K562 (cell line): Measurements from ENCODE around the gene ADAM8. TPM values are rescaled to one million over a fixed set of nuclear protein-coding genes. Genes with fewer than 3 reads are reported as not detected.
A peak's percentile ranks its signal among the peaks of the same experiment; 100 is the strongest.

ENCODE experiments used
- ATAC-seq: fragments of 200-7000 bp; cut with Tn5 transposase; 3 replicates; pipeline ENCODE4 v1.9.1; 2020; ENCODE audit warnings: moderate library complexity
- BruUV-seq: library from RNA; stranded (reverse); fragments of 400-500 nt; replicated peaks from 2 replicates; lab custom pipeline; 2021; lab: Mats Ljungman, UMichigan
- CTCF ChIA-PET: fragments of 300-600 bp; formaldehyde crosslinking; extraction: SDS; loops from one replicate; lab custom pipeline; 2021; ENCODE audit warnings: low intra/inter-chr PET ratio; lab: Yijun Ruan, JAX
- POLR2A ChIA-PET: fragments of 300-600, 350-650 bp; sonication (Branson Sonifier 250); formaldehyde crosslinking; extraction: SDS; loops from one replicate; lab custom pipeline; 2021; ENCODE audit warnings: antibody characterized with exemption, inconsistent platforms; lab: Yijun Ruan, JAX
- DNase-seq, 4 experiments: peaks; one replicate each; pipeline versions ENCODE4 v3.0.0 to v3.0.0-alpha.2; 2011 to 2018; ENCODE audit warnings: low spot score in 3 of 4, mixed read lengths in 3 of 4; ENCODE audit errors: extremely low read depth in 1 of 4
- FAIRE-seq: peaks from 2 replicates; lab custom pipeline; 2011; peaks lifted over from hg19 to GRCh38; lab: Jason Lieb, UNC
- H2AFZ ChIP-seq: 2 replicates; pipeline ENCODE4 v1.6.0; 2011; ENCODE audit warnings: low read depth, low read length, control low read depth, inconsistent platforms
- H3K27ac ChIP-seq: fragments of 200-600 bp; 3 replicates; pipeline ENCODE4 v1.8.0; 2011; ENCODE audit warnings: low read depth, mild to moderate bottlenecking, control low read depth, inconsistent platforms, low read length, moderate library complexity, mixed read lengths; ENCODE audit errors: extremely low read depth
- H3K27me3 ChIP-seq, 2 experiments: fragments of 300-600 bp in 1 of 2; 2 replicates in 1 of 2; 3 replicates in 1 of 2; pipeline versions ENCODE4 v1.6.0 to v1.8.0; 2011; ENCODE audit warnings: inconsistent platforms in 2 of 2, low read length in 2 of 2, mild to moderate bottlenecking in 1 of 2, mixed read lengths in 1 of 2, moderate library complexity in 1 of 2; ENCODE audit not compliant: control insufficient read depth in 2 of 2, insufficient read depth in 2 of 2
- H3K36me3 ChIP-seq: fragments of 300-600 bp; 3 replicates; pipeline ENCODE4 v1.8.0; 2011; ENCODE audit warnings: mild to moderate bottlenecking, low read length, inconsistent platforms; ENCODE audit not compliant: control insufficient read depth, insufficient read depth
- H3K4me1 ChIP-seq, 2 experiments: fragments of 200-600 bp in 1 of 2; replicated peaks in 1 of 2; 2 replicates in 1 of 2; 3 replicates in 1 of 2; pipeline versions ENCODE4 v1.5.1 to v1.8.0; 2011; ENCODE audit warnings: inconsistent platforms in 2 of 2, low read length in 2 of 2, mild to moderate bottlenecking in 1 of 2, mixed read lengths in 1 of 2, moderate library complexity in 1 of 2; ENCODE audit not compliant: control insufficient read depth in 2 of 2, insufficient read depth in 2 of 2
- H3K4me2 ChIP-seq: 2 replicates; pipeline ENCODE4 v1.6.1; 2011; ENCODE audit warnings: low read length, control low read depth, inconsistent platforms, mixed read lengths; ENCODE audit not compliant: insufficient read depth
- H3K4me3 ChIP-seq: fragments of 200-600 bp; sonication (generic), shearing (Covaris generic); 2 replicates; pipeline ENCODE4 v1.5.1; 2016; ENCODE audit warnings: control low read depth, inconsistent platforms
- H3K79me2 ChIP-seq: fragments of 200-600 bp; 3 replicates; pipeline ENCODE4 v1.8.0; 2011; ENCODE audit warnings: low read length, inconsistent platforms; ENCODE audit not compliant: control insufficient read depth, insufficient read depth
- H3K9ac ChIP-seq, 2 experiments: 2 replicates each; pipeline versions ENCODE4 v1.6.0 to v1.6.1; 2011; ENCODE audit warnings: low read depth in 2 of 2, low read length in 2 of 2, control low read depth in 1 of 2, inconsistent platforms in 1 of 2, mild to moderate bottlenecking in 1 of 2, mixed read lengths in 1 of 2; ENCODE audit not compliant: insufficient read depth in 1 of 2
- H3K9me1 ChIP-seq: one replicate; pipeline ENCODE4 v1.6.0; 2011; ENCODE audit warnings: inconsistent platforms, mild to moderate bottlenecking, low read length, moderate library complexity; ENCODE audit not compliant: control insufficient read depth, insufficient read depth
- H3K9me3 ChIP-seq: replicated peaks from 2 replicates; pipeline ENCODE4 v1.5.1; 2011; ENCODE audit warnings: low read depth, low read length, inconsistent platforms; ENCODE audit not compliant: control insufficient read depth, insufficient read depth
- H4K20me1 ChIP-seq: replicated peaks from 2 replicates; pipeline ENCODE4 v1.6.1; 2011; ENCODE audit warnings: low read length, inconsistent platforms, mixed read lengths; ENCODE audit not compliant: control insufficient read depth, insufficient read depth
- FOS ChIP-seq: IDR thresholded peaks from 3 replicates; pipeline ENCODE4 v1.6.1; 2011; ENCODE audit not compliant: insufficient read length; ENCODE audit errors: extremely low read depth
- RBFOX2 ChIP-seq: fragments of 200-400 bp; formaldehyde crosslinking; IDR thresholded peaks from 2 replicates; pipeline ENCODE4 v1.6.1; 2017; ENCODE audit warnings: low read depth, mild to moderate bottlenecking, low read length, moderate library complexity
- ZFX ChIP-seq: sonication (generic); formaldehyde crosslinking; IDR thresholded peaks from 2 replicates; pipeline ENCODE4 v1.8.0; 2022; ENCODE audit warnings: mild to moderate bottlenecking, missing genetic modification reagents, moderate library complexity
- WGBS: fragments of 100-300 bp; shearing (Covaris generic); methylation state at CpG from one replicate; pipeline ENCODE4 v1.1.6; 2016; ENCODE audit warnings: low coverage, mixed read lengths; ENCODE audit not compliant: insufficient coverage; ENCODE audit errors: missing lambda C conversion rate; 5-methylcytosine and 5-hydroxymethylcytosine counted together
- in situ Hi-C: fragments of 300-500 bp; cut with MboI; formaldehyde crosslinking; loops from 4 replicates; pipeline ENCODE4 v1.15.0; 2018; ENCODE audit warnings: inconsistent platforms, mixed read lengths
- intact Hi-C: fragments of 100-400 bp; cut with micrococcal nuclease; formaldehyde crosslinking; loops from 2 replicates; pipeline ENCODE4 v1.14.2; 2022
- polyA plus RNA-seq, 8 experiments: library from polyadenylated mRNA; depleted of rRNA in 4 of 8; stranded (reverse) in 5 of 8; unstranded in 3 of 8; fragments of >200 nt; fragmentation: Nextera tagmentation in 2 of 8; fragmentation: Illumina TruSeq in 1 of 8; extraction: Ambion mirVana in 2 of 8; extraction: Trizol in 1 of 8; gene quantifications; 2 replicates each; pipeline versions ENCODE4 v1.2.1 to v1.2.3, GENCODE V29; 2011 to 2014; ENCODE audit warnings: inconsistent platforms in 1 of 8, missing spikeins in 1 of 8
- total RNA-seq, 7 experiments: library from RNA; depleted of rRNA in 6 of 7; stranded (reverse); fragments of >200 nt in 6 of 7; fragmentation: Illumina TruSeq in 2 of 7; extraction: Trizol in 2 of 7; gene quantifications; 2 replicates each; pipeline versions ENCODE4 v1.2.1 to v1.2.3, GENCODE V29; 2011 to 2021; ENCODE audit warnings: low replicate concordance in 1 of 7
- TF ChIP-seq, protein P1 (sequence below), 2 experiments: fragments of 450-650 bp; IDR thresholded peaks; 2 replicates each; pipeline ENCODE4 v1.6.1; 2016

ADAM8 gene
- total and polyA plus RNA-seq, 9 of the 15 experiments (the other 6 are each of a cell fraction or from before 2014, with no cell fraction given) = 0.07 to 7.0 (median 1.1) TPM

DNA sequence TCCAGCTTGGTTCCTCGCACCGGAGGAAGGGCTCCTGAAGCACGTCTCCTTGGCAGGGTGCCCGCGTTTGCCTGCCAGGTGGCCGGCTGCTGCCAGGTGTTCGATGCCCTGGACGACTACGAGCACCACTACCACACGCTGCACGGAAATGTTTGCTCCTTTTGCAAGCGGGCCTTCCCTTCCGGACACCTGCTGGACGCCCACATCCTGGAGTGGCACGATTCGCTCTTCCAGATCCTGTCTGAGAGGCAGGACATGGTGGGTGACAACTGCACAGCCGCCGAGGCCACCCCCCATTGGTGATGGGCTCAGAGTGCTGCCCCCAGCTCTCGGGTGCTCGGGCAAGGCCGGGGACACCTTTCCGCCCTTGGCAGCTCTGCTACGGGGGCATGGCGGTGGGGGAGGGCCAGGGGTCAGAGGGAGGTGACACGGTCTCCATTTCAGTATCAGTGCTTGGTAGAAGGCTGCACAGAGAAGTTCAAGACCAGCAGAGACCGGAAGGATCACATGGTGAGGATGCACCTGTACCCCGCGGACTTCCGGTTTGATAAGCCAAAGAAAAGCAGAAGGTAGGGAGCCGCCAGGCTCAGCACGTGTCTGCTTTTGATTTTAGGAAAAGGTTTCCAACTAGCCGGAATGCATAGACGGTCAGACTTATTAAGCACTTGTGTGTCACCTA lies 33.2 kb upstream of the ADAM8 start:
- in situ Hi-C loops (loop anchor here (5.0 kb wide), 2 partner anchors 63 to 168 kb away; no protein-coding TSS in a partner anchor), intact Hi-C loops (no loop called here)
- no peaks in the 10 kb centered on the region for H3K9me1 ChIP-seq
- no peak overlapping the region; the same call in 1 of the 2 replicates for H3K4me2 ChIP-seq
- ATAC-seq (no peak), DNase-seq (no peak), FAIRE-seq (no peak)
- H3K79me2 ChIP-seq = peaks cover 42% of the 10 kb centered on the region
- H3K4me3 ChIP-seq = no peak overlapping the region
- H3K9ac ChIP-seq = peak overlapping the region in 1 of 2 experiments; percentile 31; a peak in 1 of 4 replicates
- WGBS = 87% methylated on average over 23 of the region's 33 CpGs
- peaks cover 21 to 45% of the 10 kb centered on the region in 2 experiments for H3K4me1 ChIP-seq
- no peaks in the 10 kb centered on the region for H3K27me3 ChIP-seq
- POLR2A ChIA-PET = no interaction called here
- peaks cover 37% of the 10 kb centered on the region; the same call in 2 of the 3 replicates for H3K36me3 ChIP-seq
- no peak overlapping the region for H3K27ac ChIP-seq
- H4K20me1 ChIP-seq = no peaks in the 10 kb centered on the region
- TF ChIP-seq, protein P1, sequence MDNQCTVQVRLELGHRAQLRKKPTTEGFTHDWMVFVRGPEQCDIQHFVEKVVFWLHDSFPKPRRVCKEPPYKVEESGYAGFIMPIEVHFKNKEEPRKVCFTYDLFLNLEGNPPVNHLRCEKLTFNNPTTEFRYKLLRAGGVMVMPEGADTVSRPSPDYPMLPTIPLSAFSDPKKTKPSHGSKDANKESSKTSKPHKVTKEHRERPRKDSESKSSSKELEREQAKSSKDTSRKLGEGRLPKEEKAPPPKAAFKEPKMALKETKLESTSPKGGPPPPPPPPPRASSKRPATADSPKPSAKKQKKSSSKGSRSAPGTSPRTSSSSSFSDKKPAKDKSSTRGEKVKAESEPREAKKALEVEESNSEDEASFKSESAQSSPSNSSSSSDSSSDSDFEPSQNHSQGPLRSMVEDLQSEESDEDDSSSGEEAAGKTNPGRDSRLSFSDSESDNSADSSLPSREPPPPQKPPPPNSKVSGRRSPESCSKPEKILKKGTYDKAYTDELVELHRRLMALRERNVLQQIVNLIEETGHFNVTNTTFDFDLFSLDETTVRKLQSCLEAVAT (IDR thresholded peaks at IDR 0.05) = no peak
- TF ChIP-seq RBFOX2 (peak; percentile 41; the same call in 1 of the 2 replicates), FOS (no peak), ZFX (CRISPR knock-in tag) (no peak)
- BruUV-seq = no TSS peak
- CTCF ChIA-PET = no interaction called here
- H2AFZ ChIP-seq = no peak overlapping the region
- no peaks in the 10 kb centered on the region for H3K9me3 ChIP-seq
